K562 (cell line): ENCODE results near the gene TRNT1. TPM values are rescaled to one million over a fixed set of nuclear protein-coding genes. Genes with fewer than 3 reads are reported as not detected.
A peak's percentile ranks its signal among the peaks of the same experiment; 100 is the strongest.

Experiments
- ATAC-seq: fragments of 200-7000 bp; cut with Tn5 transposase; 3 replicates; pipeline ENCODE4 v1.9.1; 2020; ENCODE audit warnings: moderate library complexity
- BruUV-seq: library from RNA; stranded (reverse); fragments of 400-500 nt; replicated peaks from 2 replicates; lab custom pipeline; 2021; lab: Mats Ljungman, UMichigan
- CTCF ChIA-PET: fragments of 300-600 bp; formaldehyde crosslinking; extraction: SDS; loops from one replicate; lab custom pipeline; 2021; ENCODE audit warnings: low intra/inter-chr PET ratio; lab: Yijun Ruan, JAX
- POLR2A ChIA-PET: fragments of 300-600, 350-650 bp; sonication (Branson Sonifier 250); formaldehyde crosslinking; extraction: SDS; loops from one replicate; lab custom pipeline; 2021; ENCODE audit warnings: antibody characterized with exemption, inconsistent platforms; lab: Yijun Ruan, JAX
- DNase-seq, 4 experiments: peaks; one replicate each; pipeline versions ENCODE4 v3.0.0 to v3.0.0-alpha.2; 2011 to 2018; ENCODE audit warnings: low spot score in 3 of 4, mixed read lengths in 3 of 4; ENCODE audit errors: extremely low read depth in 1 of 4
- FAIRE-seq: peaks from 2 replicates; lab custom pipeline; 2011; peaks lifted over from hg19 to GRCh38; lab: Jason Lieb, UNC
- H2AFZ ChIP-seq: 2 replicates; pipeline ENCODE4 v1.6.0; 2011; ENCODE audit warnings: low read depth, low read length, control low read depth, inconsistent platforms
- H3K27ac ChIP-seq: fragments of 200-600 bp; 3 replicates; pipeline ENCODE4 v1.8.0; 2011; ENCODE audit warnings: low read depth, mild to moderate bottlenecking, control low read depth, inconsistent platforms, low read length, moderate library complexity, mixed read lengths; ENCODE audit errors: extremely low read depth
- H3K27me3 ChIP-seq, 2 experiments: fragments of 300-600 bp in 1 of 2; 2 replicates in 1 of 2; 3 replicates in 1 of 2; pipeline versions ENCODE4 v1.6.0 to v1.8.0; 2011; ENCODE audit warnings: inconsistent platforms in 2 of 2, low read length in 2 of 2, mild to moderate bottlenecking in 1 of 2, mixed read lengths in 1 of 2, moderate library complexity in 1 of 2; ENCODE audit not compliant: control insufficient read depth in 2 of 2, insufficient read depth in 2 of 2
- H3K36me3 ChIP-seq: fragments of 300-600 bp; 3 replicates; pipeline ENCODE4 v1.8.0; 2011; ENCODE audit warnings: mild to moderate bottlenecking, low read length, inconsistent platforms; ENCODE audit not compliant: control insufficient read depth, insufficient read depth
- H3K4me1 ChIP-seq, 2 experiments: fragments of 200-600 bp in 1 of 2; replicated peaks in 1 of 2; 2 replicates in 1 of 2; 3 replicates in 1 of 2; pipeline versions ENCODE4 v1.5.1 to v1.8.0; 2011; ENCODE audit warnings: inconsistent platforms in 2 of 2, low read length in 2 of 2, mild to moderate bottlenecking in 1 of 2, mixed read lengths in 1 of 2, moderate library complexity in 1 of 2; ENCODE audit not compliant: control insufficient read depth in 2 of 2, insufficient read depth in 2 of 2
- H3K4me2 ChIP-seq: 2 replicates; pipeline ENCODE4 v1.6.1; 2011; ENCODE audit warnings: low read length, control low read depth, inconsistent platforms, mixed read lengths; ENCODE audit not compliant: insufficient read depth
- H3K4me3 ChIP-seq: fragments of 200-600 bp; sonication (generic), shearing (Covaris generic); 2 replicates; pipeline ENCODE4 v1.5.1; 2016; ENCODE audit warnings: control low read depth, inconsistent platforms
- H3K79me2 ChIP-seq: fragments of 200-600 bp; 3 replicates; pipeline ENCODE4 v1.8.0; 2011; ENCODE audit warnings: low read length, inconsistent platforms; ENCODE audit not compliant: control insufficient read depth, insufficient read depth
- H3K9ac ChIP-seq, 2 experiments: 2 replicates each; pipeline versions ENCODE4 v1.6.0 to v1.6.1; 2011; ENCODE audit warnings: low read depth in 2 of 2, low read length in 2 of 2, control low read depth in 1 of 2, inconsistent platforms in 1 of 2, mild to moderate bottlenecking in 1 of 2, mixed read lengths in 1 of 2; ENCODE audit not compliant: insufficient read depth in 1 of 2
- H3K9me1 ChIP-seq: one replicate; pipeline ENCODE4 v1.6.0; 2011; ENCODE audit warnings: inconsistent platforms, mild to moderate bottlenecking, low read length, moderate library complexity; ENCODE audit not compliant: control insufficient read depth, insufficient read depth
- H3K9me3 ChIP-seq: replicated peaks from 2 replicates; pipeline ENCODE4 v1.5.1; 2011; ENCODE audit warnings: low read depth, low read length, inconsistent platforms; ENCODE audit not compliant: control insufficient read depth, insufficient read depth
- H4K20me1 ChIP-seq: replicated peaks from 2 replicates; pipeline ENCODE4 v1.6.1; 2011; ENCODE audit warnings: low read length, inconsistent platforms, mixed read lengths; ENCODE audit not compliant: control insufficient read depth, insufficient read depth
- ADNP ChIP-seq: fragments of 200-800 bp; sonication (Bioruptor generic); IDR thresholded peaks from 2 replicates; pipeline ENCODE4 v1.6.1; 2016; ENCODE audit warnings: missing genetic modification characterization, missing compliant biosample characterization
- ELF1 ChIP-seq: fragments of 200-800 bp; sonication (Bioruptor generic); IDR thresholded peaks from 2 replicates; pipeline ENCODE4 v1.6.1; 2016; ENCODE audit warnings: missing genetic modification characterization, missing compliant biosample characterization
- ELF4 ChIP-seq: fragments of 450-650 bp; formaldehyde crosslinking; IDR thresholded peaks from 2 replicates; pipeline ENCODE4 v1.4.0; 2022; ENCODE audit warnings: missing genetic modification characterization
- FOSL1 ChIP-seq: fragments of 200-800 bp; sonication (Bioruptor generic); conservative IDR thresholded peaks from 2 replicates; pipeline ENCODE4 v1.6.1; 2016; ENCODE audit warnings: missing genetic modification characterization, missing compliant biosample characterization
- FOXO4 ChIP-seq: fragments of 450-650 bp; formaldehyde crosslinking; IDR thresholded peaks from 2 replicates; pipeline ENCODE4 v1.4.0; 2020; ENCODE audit warnings: mild to moderate bottlenecking, moderate library complexity
- MTA1 ChIP-seq: fragments of 450-650 bp; IDR thresholded peaks from 2 replicates; pipeline ENCODE4 v1.6.1; 2017; ENCODE audit warnings: borderline replicate concordance
- MYNN ChIP-seq, 2 experiments: sonication (generic); formaldehyde crosslinking in 1 of 2; IDR thresholded peaks; 2 replicates each; pipeline versions ENCODE4 v1.5.0 to v1.6.1; 2016 to 2020; ENCODE audit warnings: antibody characterized with exemption in 1 of 2, missing genetic modification reagents in 1 of 2
- RBM34 ChIP-seq: fragments of 200-400 bp; formaldehyde crosslinking; IDR thresholded peaks from 2 replicates; pipeline ENCODE4 v1.6.1; 2018; ENCODE audit warnings: low read length, borderline replicate concordance; ENCODE audit not compliant: insufficient read depth
- SLC30A9 ChIP-seq: fragments of 250-450 bp; sonication (Bioruptor Pico); IDR thresholded peaks from 2 replicates; pipeline ENCODE4 v1.8.0; 2022; ENCODE audit warnings: mild to moderate bottlenecking, moderate library complexity
- SMARCA4 ChIP-seq: fragments of 450-650 bp; IDR thresholded peaks from 2 replicates; pipeline ENCODE4 v1.6.1; 2016
- SMARCE1 ChIP-seq: fragments of 450-650 bp; IDR thresholded peaks from 2 replicates; pipeline ENCODE4 v1.7.1; 2016; ENCODE audit warnings: mild to moderate bottlenecking
- SOX6 ChIP-seq: fragments of 450-650 bp; IDR thresholded peaks from 2 replicates; pipeline ENCODE4 v1.6.1; 2014; ENCODE audit warnings: mild to moderate bottlenecking
- SPI1 ChIP-seq: IDR thresholded peaks from 2 replicates; pipeline ENCODE4 v1.6.1; 2011; ENCODE audit warnings: low read depth, low read length, control low read depth, borderline replicate concordance
- TEAD1 ChIP-seq, 2 experiments: fragments of 450-650 bp in 1 of 2; sonication (generic) in 1 of 2; formaldehyde crosslinking; IDR thresholded peaks; 2 replicates each; pipeline versions ENCODE4 v1.4.0 to v1.8.0; 2020 to 2022; ENCODE audit warnings: mild to moderate bottlenecking in 2 of 2, missing genetic modification reagents in 1 of 2
- ZNF121 ChIP-seq: sonication (generic); formaldehyde crosslinking; conservative IDR thresholded peaks from 2 replicates; pipeline ENCODE4 v1.8.0; 2022; ENCODE audit warnings: missing genetic modification reagents
- ZNF24 ChIP-seq: fragments of 450-650 bp; IDR thresholded peaks from 2 replicates; pipeline ENCODE4 v1.6.1; 2016
- ZNF347 ChIP-seq: fragments of 450-650 bp; formaldehyde crosslinking; IDR thresholded peaks from 2 replicates; pipeline ENCODE4 v1.4.0; 2020; ENCODE audit warnings: low read depth, mild to moderate bottlenecking, moderate library complexity
- ZNF717 ChIP-seq: fragments of 250-450 bp; sonication (Bioruptor Pico); IDR thresholded peaks from 2 replicates; pipeline ENCODE4 v1.5.0; 2021
- WGBS: fragments of 100-300 bp; shearing (Covaris generic); methylation state at CpG from one replicate; pipeline ENCODE4 v1.1.6; 2016; ENCODE audit warnings: low coverage, mixed read lengths; ENCODE audit not compliant: insufficient coverage; ENCODE audit errors: missing lambda C conversion rate; 5-methylcytosine and 5-hydroxymethylcytosine counted together
- in situ Hi-C: fragments of 300-500 bp; cut with MboI; formaldehyde crosslinking; loops from 4 replicates; pipeline ENCODE4 v1.15.0; 2018; ENCODE audit warnings: inconsistent platforms, mixed read lengths
- intact Hi-C: fragments of 100-400 bp; cut with micrococcal nuclease; formaldehyde crosslinking; loops from 2 replicates; pipeline ENCODE4 v1.14.2; 2022
- polyA plus RNA-seq, 8 experiments: library from polyadenylated mRNA; depleted of rRNA in 4 of 8; stranded (reverse) in 5 of 8; unstranded in 3 of 8; fragments of >200 nt; fragmentation: Nextera tagmentation in 2 of 8; fragmentation: Illumina TruSeq in 1 of 8; extraction: Ambion mirVana in 2 of 8; extraction: Trizol in 1 of 8; gene quantifications; 2 replicates each; pipeline versions ENCODE4 v1.2.1 to v1.2.3, GENCODE V29; 2011 to 2014; ENCODE audit warnings: inconsistent platforms in 1 of 8, missing spikeins in 1 of 8
- total RNA-seq, 7 experiments: library from RNA; depleted of rRNA in 6 of 7; stranded (reverse); fragments of >200 nt in 6 of 7; fragmentation: Illumina TruSeq in 2 of 7; extraction: Trizol in 2 of 7; gene quantifications; 2 replicates each; pipeline versions ENCODE4 v1.2.1 to v1.2.3, GENCODE V29; 2011 to 2021; ENCODE audit warnings: low replicate concordance in 1 of 7
- TF ChIP-seq, protein P1 (sequence below), 2 experiments: fragments of 250-450 bp in 1 of 2; fragments of 450-650 bp in 1 of 2; sonication (Bioruptor Pico) in 1 of 2; IDR thresholded peaks; 2 replicates each; pipeline versions ENCODE4 v1.6.1 to v1.8.0; 2016 to 2021; ENCODE audit warnings: mild to moderate bottlenecking in 2 of 2, moderate library complexity in 2 of 2, missing compliant biosample characterization in 1 of 2, missing genetic modification characterization in 1 of 2
- TF ChIP-seq, protein P2 (sequence below): sonication (generic); formaldehyde crosslinking; IDR thresholded peaks from 2 replicates; pipeline ENCODE4 v1.9.0; 2022; ENCODE audit warnings: mild to moderate bottlenecking, missing genetic modification reagents

Gene TRNT1
- total and polyA plus RNA-seq, 9 of the 15 experiments (the other 6 are each of a cell fraction or from before 2014, with no cell fraction given): 38.1 to 58.2 (median 47.4) TPM

DNA sequence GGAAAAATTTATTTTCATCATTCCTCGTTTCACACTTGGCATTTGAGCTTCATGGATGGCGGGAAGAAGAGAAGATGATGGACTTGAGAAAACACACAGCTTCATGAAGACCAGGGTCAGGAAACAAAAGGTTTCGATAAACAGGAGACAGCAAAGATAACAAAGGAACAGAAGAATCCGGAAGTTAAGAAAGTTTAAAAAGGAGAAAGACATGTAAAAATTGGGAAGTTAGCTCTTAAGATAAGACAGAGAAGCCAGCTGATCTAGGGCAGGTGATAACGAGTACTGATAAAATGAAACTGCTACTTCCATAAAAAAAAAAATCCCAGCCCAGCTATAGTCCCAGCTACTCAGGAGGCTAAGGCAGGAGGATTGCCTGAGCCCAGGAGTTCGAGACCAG, 40.5 kb upstream of the TRNT1 start:
- H4K20me1 ChIP-seq: no peaks in the 10 kb centered on the region
- no peak overlapping the region for H3K4me3 ChIP-seq
- H3K9me3 ChIP-seq: no peaks in the 10 kb centered on the region
- H3K27me3 ChIP-seq: peaks cover 0 to under 1% of the 10 kb centered on the region in 2 experiments; a peak in 1 of 5 replicates
- ChIA-PET POLR2A (interaction anchor here (0.7 to 1.0 kb wide), 2 partner anchors 9 to 11 kb away, joined by 3 read pairs; no protein-coding TSS in a partner anchor), CTCF (no interaction called here)
- DNase-seq (no peak), ATAC-seq (no peak), FAIRE-seq (no peak)
- WGBS: 0% methylated on average over 6 of the region's 6 CpGs
- no peaks in the 10 kb centered on the region for H3K9me1 ChIP-seq
- no peaks in the 10 kb centered on the region for H3K79me2 ChIP-seq
- in situ Hi-C loops (no loop called here), intact Hi-C loops (no loop called here)
- H3K9ac ChIP-seq: no peak overlapping the region
- BruUV-seq: no TSS peak
- H3K36me3 ChIP-seq: no peaks in the 10 kb centered on the region
- no peak overlapping the region for H3K27ac ChIP-seq
- no peak overlapping the region for H2AFZ ChIP-seq
- no peak overlapping the region for H3K4me2 ChIP-seq
- peaks cover 0 to 7% of the 10 kb centered on the region in 2 experiments; a peak in 2 of 5 replicates for H3K4me1 ChIP-seq
- TF ChIP-seq ZNF24: no peak
- TF ChIP-seq SPI1: no peak
- TF ChIP-seq ZNF717: no peak
- TF ChIP-seq MTA1: peak; percentile 20; the same call in 1 of the 2 replicates
- no peak for TF ChIP-seq MYNN (IDR thresholded peaks at IDR 0.05)
- no peak for TF ChIP-seq MYNN (CRISPR knock-in tag; IDR thresholded peaks at IDR 0.05)
- peak; percentile 72; the same call in 1 of the 2 replicates for TF ChIP-seq SMARCE1
- TF ChIP-seq ADNP (tag): peak; percentile 49; the same call in 1 of the 2 replicates
- 0 out of 2 replicates have a peak, but pooled peaks have one; percentile 41 for TF ChIP-seq ELF4 (CRISPR knock-in tag)
- TF ChIP-seq SLC30A9 (CRISPR knock-in tag): no peak
- no peak for TF ChIP-seq FOXO4 (CRISPR knock-in tag)
- no peak for TF ChIP-seq SMARCA4
- TF ChIP-seq FOSL1 (tag): no peak
- peak; percentile 89; the same call in 1 of the 2 replicates for TF ChIP-seq SOX6
- TF ChIP-seq, protein P1, sequence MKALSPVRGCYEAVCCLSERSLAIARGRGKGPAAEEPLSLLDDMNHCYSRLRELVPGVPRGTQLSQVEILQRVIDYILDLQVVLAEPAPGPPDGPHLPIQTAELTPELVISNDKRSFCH (CRISPR knock-in tag; IDR thresholded peaks at IDR 0.05): no peak
- TF ChIP-seq, protein P1 (tag; IDR thresholded peaks at IDR 0.05): no peak
- TF ChIP-seq, protein P2, sequence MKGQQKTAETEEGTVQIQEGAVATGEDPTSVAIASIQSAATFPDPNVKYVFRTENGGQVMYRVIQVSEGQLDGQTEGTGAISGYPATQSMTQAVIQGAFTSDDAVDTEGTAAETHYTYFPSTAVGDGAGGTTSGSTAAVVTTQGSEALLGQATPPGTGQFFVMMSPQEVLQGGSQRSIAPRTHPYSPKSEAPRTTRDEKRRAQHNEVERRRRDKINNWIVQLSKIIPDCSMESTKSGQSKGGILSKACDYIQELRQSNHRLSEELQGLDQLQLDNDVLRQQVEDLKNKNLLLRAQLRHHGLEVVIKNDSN: no peak
- no peak for TF ChIP-seq RBM34
- TF ChIP-seq ZNF121 (CRISPR knock-in tag): peak; percentile 39; the same call in 1 of the 2 replicates
- TF ChIP-seq ELF1 (tag): peak; percentile 41; the same call in 1 of the 2 replicates
- peak in 1 of 2 experiments; percentile 63; a peak in 1 of 4 replicates for TF ChIP-seq TEAD1 (CRISPR knock-in tag; IDR thresholded peaks at IDR 0.05)
- no peak for TF ChIP-seq ZNF347 (CRISPR knock-in tag)
